Testis (tissue), 3 donors: ENCODE measurements around the gene ARHGAP35. TPM values are rescaled to one million over a fixed set of nuclear protein-coding genes. Genes with fewer than 3 reads are reported as not detected.
"Not testable (repeated sequence)": the region's sequence is repeated elsewhere in the genome, so short reads cannot be mapped to it uniquely, and the experiment has no call there.

Experiments
- DNase-seq: peaks from one replicate; pipeline ENCODE4 v3.0.0-alpha.2; 2019
- H3K27ac ChIP-seq, 2 donors: fragments of 200-600 bp; sonication (generic); one replicate each; pipeline ENCODE4 v1.5.1; 2019
- H3K27me3 ChIP-seq: fragments of 200-600 bp; sonication (generic); one replicate; pipeline ENCODE4 v1.5.1; 2019
- H3K36me3 ChIP-seq: fragments of 200-600 bp; sonication (generic); one replicate; pipeline ENCODE4 v1.5.1; 2017; ENCODE audit warnings: low read depth; ENCODE audit errors: missing control alignments
- H3K4me1 ChIP-seq: fragments of 200-600 bp; sonication (generic); one replicate; pipeline ENCODE4 v1.5.1; 2019
- H3K4me3 ChIP-seq, 2 donors: fragments of 200-600 bp; sonication (generic); one replicate each; pipeline ENCODE4 v1.5.1; 2017 to 2019
- H3K9me3 ChIP-seq: fragments of 200-600 bp; sonication (generic); one replicate; pipeline ENCODE4 v1.5.1; 2017
- CTCF ChIP-seq, 3 experiments: fragments of 450-650 bp in 2 of 3; fragments of 200-600 bp in 1 of 3; sonication (generic) in 1 of 3; IDR thresholded peaks; one replicate each; pipeline ENCODE4 v1.5.1; 2016 to 2019; ENCODE audit warnings: antibody characterized with exemption in 3 of 3, mild to moderate bottlenecking in 2 of 3, moderate library complexity in 1 of 3
- POLR2A ChIP-seq: fragments of 450-650 bp; IDR thresholded peaks from one replicate; pipeline ENCODE4 v1.6.1; 2017; ENCODE audit warnings: antibody characterized with exemption, mild to moderate bottlenecking, moderate library complexity
- WGBS, 2 donors: methylation state at CpG; one replicate each; pipeline ENCODE4 v1.1.5; 2018; 5-methylcytosine and 5-hydroxymethylcytosine counted together
- intact Hi-C: fragments of 100-400 bp; cut with DNase I; formaldehyde crosslinking; loops from one replicate; pipeline ENCODE4 v1.15.1; 2023; ENCODE audit warnings: low total_unique reads
- polyA plus RNA-seq: library from polyadenylated mRNA; stranded (reverse); fragments of 350-450 nt; fragmentation: Illumina TruSeq; extraction: RNeasy Lipid Tissue Mini Kit (QIAGEN cat#74804); gene quantifications from one replicate; pipeline ENCODE4 v1.2.3, GENCODE V29; 2014; ENCODE audit warnings: low read depth, low replicate concordance; ENCODE audit not compliant: insufficient read depth
- total RNA-seq, 2 donors: library from RNA; depleted of rRNA; stranded (reverse); fragments of >200 nt; gene quantifications; one replicate each; pipeline ENCODE4 v1.2.3, GENCODE V29; 2016

ARHGAP35 gene
- total and polyA plus RNA-seq, 3 donors from 2014 or later, result 71.9 to 155 (median 112) TPM

- intact Hi-C loops, result no loop called here
- TF ChIP-seq CTCF (IDR thresholded peaks at IDR 0.05) (no peak), POLR2A (no peak)
- WGBS, 2 donors, result 88 to 90% methylated on average over 6 of the region's 6 CpGs
These were observed 14.9 kb downstream of the ARHGAP35 start for GRCh38 chr19:46875657-46876056.

GRCh38 chr19:46878613-46879375, 18.0 kb downstream of the ARHGAP35 start:
- Histone ChIP-seq H3K4me3 (no peak overlapping the region), H3K9me3 (no peaks in the 10 kb centered on the region), H3K4me1 (peaks cover 3% of the 10 kb centered on the region), H3K27ac (no peak overlapping the region), H3K36me3 (no peaks in the 10 kb centered on the region), H3K27me3 (no peaks in the 10 kb centered on the region)
- intact Hi-C loops, result no loop called here
- 71 to 82% methylated on average over 9 of the region's 9 CpGs for WGBS, 2 donors
- no peak for DNase-seq
- TF ChIP-seq CTCF (IDR thresholded peaks at IDR 0.05) (no peak), POLR2A (no peak)

More at GRCh38 chr19:46875657-46876056, 14.9 kb downstream of the ARHGAP35 start:
- no peak overlapping the region for H3K27ac ChIP-seq
- H3K4me1 ChIP-seq, result no peaks in the 10 kb centered on the region
- no peaks in the 10 kb centered on the region for H3K36me3 ChIP-seq
- no peaks in the 10 kb centered on the region for H3K9me3 ChIP-seq
- DNase-seq, result no peak
- no peak overlapping the region for H3K4me3 ChIP-seq
- H3K27me3 ChIP-seq, result no peaks in the 10 kb centered on the region

GRCh38 chr19:46880431-46880830, 19.6 kb downstream of the ARHGAP35 start:
- H3K9me3 ChIP-seq, result no peaks in the 10 kb centered on the region
- TF ChIP-seq POLR2A (no peak), CTCF (IDR thresholded peaks at IDR 0.05) (no peak)
- no peak for DNase-seq
- no peaks in the 10 kb centered on the region for H3K27me3 ChIP-seq
- intact Hi-C loops, result no loop called here
- H3K27ac ChIP-seq, result no peak overlapping the region
- peaks cover 3% of the 10 kb centered on the region for H3K4me1 ChIP-seq
- no peaks in the 10 kb centered on the region for H3K36me3 ChIP-seq
- 94 to 95% methylated on average over 1 of the region's 1 CpG for WGBS, 2 donors
- H3K4me3 ChIP-seq, result no peak overlapping the region

- H3K36me3 ChIP-seq, result no peaks in the 10 kb centered on the region
- intact Hi-C loops, result no loop called here
- no peaks in the 10 kb centered on the region for H3K9me3 ChIP-seq
- H3K27me3 ChIP-seq, result no peaks in the 10 kb centered on the region
- H3K4me3 ChIP-seq, result no peak overlapping the region
- H3K27ac ChIP-seq, result no peak overlapping the region
- WGBS, 2 donors, result 94 to 96% methylated on average over 4 of the region's 4 CpGs
- TF ChIP-seq POLR2A (no peak), CTCF (IDR thresholded peaks at IDR 0.05) (no peak)
- DNase-seq, result no peak
- H3K4me1 ChIP-seq, result peaks cover 3% of the 10 kb centered on the region
These were observed 20.3 kb downstream of the ARHGAP35 start for GRCh38 chr19:46881092-46881491.

GRCh38 chr19:46882034-46882433, 21.2 kb downstream of the ARHGAP35 start:
- no peak overlapping the region for H3K27ac ChIP-seq
- no peak for DNase-seq
- 93% methylated on average over 4 of the region's 4 CpGs for WGBS, 2 donors
- H3K9me3 ChIP-seq, result no peaks in the 10 kb centered on the region
- TF ChIP-seq CTCF (IDR thresholded peaks at IDR 0.05) (no peak), POLR2A (no peak)
- peaks cover 3% of the 10 kb centered on the region for H3K4me1 ChIP-seq
- no peak overlapping the region for H3K4me3 ChIP-seq
- no peaks in the 10 kb centered on the region for H3K36me3 ChIP-seq
- H3K27me3 ChIP-seq, result no peaks in the 10 kb centered on the region
- intact Hi-C loops, result no loop called here

- intact Hi-C loops, H3K27me3 ChIP-seq, H3K4me3 ChIP-seq, H3K4me1 ChIP-seq, DNase-seq, H3K27ac ChIP-seq, H3K36me3 ChIP-seq, H3K9me3 ChIP-seq: not testable (repeated sequence)
- 59 to 78% methylated on average over 4 of the region's 4 CpGs for whole genome bisulfite sequencing, 2 donors
These were observed 22.0 kb downstream of the ARHGAP35 start for GRCh38 chr19:46882751-46883150.
